Breast epithelium (tissue), 4 donors: ENCODE data around the gene NFIX. TPM values are rescaled to one million over a fixed set of nuclear protein-coding genes. Genes with fewer than 3 reads are reported as not detected.

ENCODE experiments used
- DNase-seq, 2 donors: peaks; one replicate each; pipeline ENCODE4 v3.0.0-alpha.2; 2019; ENCODE audit warnings: low spot score in 2 of 2
- H3K27ac ChIP-seq, 2 donors: fragments of 200-600 bp; sonication (generic) in 1 of 2; one replicate each; pipeline ENCODE4 v1.5.1; 2016 to 2019; ENCODE audit warnings: mild to moderate bottlenecking in 1 of 2
- H3K27me3 ChIP-seq, 2 donors: fragments of 200-600 bp; sonication (generic) in 1 of 2; one replicate each; pipeline versions ENCODE4 v1.5.1 to v1.6.0; 2017 to 2019; ENCODE audit warnings: control low read depth in 1 of 2, mild to moderate bottlenecking in 1 of 2
- H3K36me3 ChIP-seq: fragments of 200-600 bp; one replicate; pipeline ENCODE4 v1.5.1; 2019
- H3K4me1 ChIP-seq, 2 donors: fragments of 200-600 bp; sonication (generic); one replicate each; pipeline ENCODE4 v1.5.1; 2016 to 2019; ENCODE audit warnings: control low read depth in 1 of 2
- H3K4me3 ChIP-seq, 3 donors: fragments of 200-600 bp; sonication (generic); 1 replicate in 2 of 3; 2 replicates in 1 of 3; pipeline ENCODE4 v1.5.1; 2016 to 2019; ENCODE audit warnings: mild to moderate bottlenecking in 3 of 3, moderate library complexity in 2 of 3
- H3K9me3 ChIP-seq, 2 donors: fragments of 200-600 bp; sonication (generic) in 1 of 2; one replicate each; pipeline ENCODE4 v1.5.1; 2016 to 2019; ENCODE audit warnings: control low read depth in 1 of 2
- CTCF ChIP-seq, 3 donors: fragments of 450-650 bp; IDR thresholded peaks; one replicate each; pipeline ENCODE4 v1.5.1; 2016 to 2017; ENCODE audit warnings: antibody characterized with exemption in 3 of 3, mild to moderate bottlenecking in 3 of 3, moderate library complexity in 3 of 3
- POLR2A ChIP-seq: fragments of 450-650 bp; IDR thresholded peaks from one replicate; pipeline ENCODE4 v1.6.1; 2016; ENCODE audit warnings: antibody characterized with exemption, mild to moderate bottlenecking, moderate library complexity
- POLR2AphosphoS5 ChIP-seq, 3 donors: sonication (generic); formaldehyde crosslinking; IDR thresholded peaks; one replicate each; pipeline ENCODE4 v1.6.1; 2017; ENCODE audit warnings: antibody characterized with exemption in 3 of 3
- intact Hi-C: fragments of 100-400 bp; cut with DNase I; formaldehyde crosslinking; loops from one replicate; pipeline ENCODE4 v1.15.1; 2023; ENCODE audit warnings: low total_unique reads
- total RNA-seq, 3 donors: library from RNA; depleted of rRNA; stranded (reverse); fragments of >200 nt; gene quantifications; one replicate each; pipeline ENCODE4 v1.1.0, GENCODE V29; 2016

NFIX gene
- total RNA-seq, 3 donors from 2014 or later: 43.6 to 53.9 (median 52.8) TPM

DNA sequence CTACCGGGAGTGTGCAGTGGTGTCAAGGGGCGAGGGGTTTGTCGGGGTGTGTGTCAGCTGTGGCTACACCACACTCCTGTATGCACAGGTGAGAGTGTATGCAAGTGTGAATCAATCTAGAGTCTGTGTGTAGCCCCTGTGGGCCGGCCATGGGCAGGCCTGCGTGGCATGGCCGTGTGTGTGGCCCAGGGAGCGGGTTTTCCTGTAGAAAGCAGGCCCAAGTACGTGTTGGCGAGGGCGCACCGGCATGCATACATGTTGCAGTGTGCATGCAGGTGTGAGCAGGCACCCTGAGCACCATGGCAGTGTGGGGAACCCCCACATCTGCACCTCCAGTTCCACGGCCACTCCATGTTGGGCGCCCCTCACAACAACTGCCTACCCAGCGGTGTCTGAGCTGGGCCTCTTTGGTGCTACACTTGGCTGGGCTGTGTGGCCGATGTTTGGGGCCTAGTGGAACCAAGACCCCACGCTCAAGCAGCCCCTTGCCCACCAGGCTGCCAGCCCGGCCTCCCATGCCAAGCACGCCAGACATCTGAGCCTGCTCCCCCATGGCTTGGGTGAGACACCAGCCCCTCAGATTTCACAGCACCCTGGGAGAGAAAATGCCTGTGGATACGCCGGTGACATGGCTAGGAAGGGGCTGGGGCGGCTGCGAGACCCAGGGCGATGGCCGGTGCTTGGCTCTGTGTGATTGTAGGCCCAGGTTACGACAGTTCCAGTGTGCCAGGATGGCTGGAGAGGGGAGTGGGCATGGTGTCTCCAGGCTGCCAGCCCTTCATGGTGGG, 2.1 kb downstream of the NFIX start:
- TF ChIP-seq POLR2AphosphoS5 (IDR thresholded peaks at IDR 0.05) (peak in 1 of 3 donors; percentile 8), POLR2A (no peak)
- peak overlapping the region; percentile 95 to 96 for H3K27ac ChIP-seq
- intact Hi-C loops: no loop called here
- peak overlapping the region; percentile 74 to 83 (median 81) for H3K4me3 ChIP-seq
- no peak for DNase-seq
- H3K4me1 ChIP-seq: peaks cover 0 to 7% of the 10 kb centered on the region in 2 donors
- no peaks in the 10 kb centered on the region for H3K36me3 ChIP-seq
- H3K9me3 ChIP-seq: no peaks in the 10 kb centered on the region
- H3K27me3 ChIP-seq: no peaks in the 10 kb centered on the region

- DNase-seq: no peak
- intact Hi-C loops: no loop called here
- peaks cover 0 to 7% of the 10 kb centered on the region in 2 donors for H3K4me1 ChIP-seq
- TF ChIP-seq POLR2A (no peak), POLR2AphosphoS5 (IDR thresholded peaks at IDR 0.05) (no peak), CTCF (IDR thresholded peaks at IDR 0.05) (no peak)
- H3K27ac ChIP-seq: peak overlapping the region; percentile 95 to 96
- H3K27me3 ChIP-seq: no peaks in the 10 kb centered on the region
- H3K9me3 ChIP-seq: no peaks in the 10 kb centered on the region
- peak overlapping the region; percentile 74 to 83 (median 81) for H3K4me3 ChIP-seq
- H3K36me3 ChIP-seq: no peaks in the 10 kb centered on the region
These were observed 3.0 kb downstream of the NFIX start for GRCh38 chr19:12997967-12998940.

GRCh38 chr19:13001166-13001501, 5.9 kb downstream of the NFIX start:
- no peaks in the 10 kb centered on the region for H3K9me3 ChIP-seq
- H3K36me3 ChIP-seq: no peaks in the 10 kb centered on the region
- intact Hi-C loops: loop anchor here (5.0 kb wide), 1 partner anchor 1579 kb away; no protein-coding TSS in a partner anchor
- no peak for DNase-seq
- peak overlapping the region; percentile 95 to 99 for H3K27ac ChIP-seq
- no peak for TF ChIP-seq POLR2A
- no peak for TF ChIP-seq POLR2AphosphoS5 (IDR thresholded peaks at IDR 0.05)
- no peak for TF ChIP-seq CTCF (IDR thresholded peaks at IDR 0.05)
- H3K4me1 ChIP-seq: peaks cover 8 to 17% of the 10 kb centered on the region in 2 donors
- peak overlapping the region in 1 of 3 donors; percentile 69 for H3K4me3 ChIP-seq
- H3K27me3 ChIP-seq: no peaks in the 10 kb centered on the region

DNA sequence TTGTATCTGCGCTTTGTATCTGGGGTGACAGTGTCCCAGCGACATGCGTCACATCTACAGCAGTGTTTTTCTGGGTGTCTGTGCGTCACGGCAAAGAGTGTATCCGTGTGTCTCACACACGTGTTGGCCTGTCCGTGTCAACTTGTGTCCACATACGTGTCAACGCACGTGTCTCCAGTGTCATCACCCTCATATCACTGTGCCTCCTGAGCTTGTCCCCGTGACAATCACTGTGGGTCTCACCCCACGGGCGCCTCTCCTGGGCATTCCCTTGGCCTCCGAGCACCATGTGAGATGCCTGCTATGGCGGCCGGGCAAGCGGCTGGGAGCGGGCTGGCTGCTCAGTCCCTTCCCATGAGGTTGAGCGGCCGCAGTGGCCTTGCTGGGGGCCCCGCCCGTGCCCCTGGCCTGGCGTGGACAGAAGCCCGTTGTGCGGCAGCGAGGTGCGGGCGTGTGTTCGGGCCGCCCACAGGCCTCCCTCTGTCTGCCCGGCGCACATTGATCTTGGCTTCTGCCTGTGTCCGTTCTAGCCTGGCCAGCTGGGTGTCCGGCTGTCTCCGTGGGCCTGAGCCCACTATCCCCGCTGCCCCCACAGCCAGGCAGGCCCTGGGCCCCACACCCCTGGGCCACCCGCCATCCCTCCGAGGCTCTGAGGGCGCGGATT, 6.4 kb downstream of the NFIX start:
- no peaks in the 10 kb centered on the region for H3K9me3 ChIP-seq
- peak overlapping the region; percentile 33 to 69 (median 50) for H3K4me3 ChIP-seq
- H3K27ac ChIP-seq: peak overlapping the region; percentile 95 to 99
- H3K4me1 ChIP-seq: peaks cover 13 to 22% of the 10 kb centered on the region in 2 donors
- no peak for TF ChIP-seq CTCF (IDR thresholded peaks at IDR 0.05)
- peak in 1 of 3 donors; percentile 9 for TF ChIP-seq POLR2AphosphoS5 (IDR thresholded peaks at IDR 0.05)
- intact Hi-C loops: loop anchor here (5.0 kb wide), 1 partner anchor 1579 kb away; no protein-coding TSS in a partner anchor
- no peaks in the 10 kb centered on the region for H3K36me3 ChIP-seq
- no peak for DNase-seq
- no peaks in the 10 kb centered on the region for H3K27me3 ChIP-seq
